ENCODE measurements around the gene CCL28. TPM values are rescaled to one million over a fixed set of nuclear protein-coding genes. Genes with fewer than 3 reads are reported as not detected.

CCL28 gene
- total and polyA plus RNA-seq, 10 of the 15 experiments (the other 5 are each of a cell fraction or from before 2014, with no cell fraction given), result 1.5 to 7.5 (median 4.4) TPM

GRCh38 chr5:43396762-43397304, 15.4 kb downstream of the CCL28 start (continued):
- TF ChIP-seq SUPT20H (IDR thresholded peaks at IDR 0.05; ENCODE audit: borderline replicate concordance, control insufficient read depth, low read depth, low read length), result no peak
- no peak for TF ChIP-seq RCOR1 (conservative IDR thresholded peaks at IDR 0.05; ENCODE audit: low read depth, low read length)
- TF ChIP-seq JUND (IDR thresholded peaks at IDR 0.05; ENCODE audit: low read depth, low read length), result no peak
- no peak for TF ChIP-seq LARP7 (IDR thresholded peaks at IDR 0.05)
- no peak for TF ChIP-seq CHD1 (IDR thresholded peaks at IDR 0.05; ENCODE audit: low read depth, low read length)
- no peak for TF ChIP-seq TCF3 (IDR thresholded peaks at IDR 0.05; ENCODE audit: borderline replicate concordance, insufficient read depth, low read depth, low read length)
- TF ChIP-seq CBX5 (IDR thresholded peaks at IDR 0.05; ENCODE audit: low read depth), result 0 out of 2 replicates have a peak, but pooled peaks have one; percentile 52
- 0 out of 2 replicates have a peak, but pooled peaks have one; percentile 44 for TF ChIP-seq PML (IDR thresholded peaks at IDR 0.05; ENCODE audit: low read length)
- no peak for TF ChIP-seq ZNF24 (IDR thresholded peaks at IDR 0.05)
- TF ChIP-seq STAT3 (IDR thresholded peaks at IDR 0.05; ENCODE audit: low read depth, low read length), result no peak
- TF ChIP-seq BCL11A (IDR thresholded peaks at IDR 0.05; ENCODE audit: low read depth, low read length), result no peak
- no peak for TF ChIP-seq GABPA (IDR thresholded peaks at IDR 0.05; ENCODE audit: low read depth)
- no peak for TF ChIP-seq SRF (IDR thresholded peaks at IDR 0.05; ENCODE audit: low read depth in 2 of 2, low read length in 2 of 2)
- TF ChIP-seq SMARCA5 (IDR thresholded peaks at IDR 0.05), result no peak
- no peak for TF ChIP-seq ZNF274 (IDR thresholded peaks at IDR 0.05; ENCODE audit: insufficient read depth, insufficient read length)
- TF ChIP-seq YY1 (IDR thresholded peaks at IDR 0.05; ENCODE audit: low read depth, low read length), result peak; percentile 31; the same call in 1 of the 2 replicates
- TF ChIP-seq, protein P1, sequence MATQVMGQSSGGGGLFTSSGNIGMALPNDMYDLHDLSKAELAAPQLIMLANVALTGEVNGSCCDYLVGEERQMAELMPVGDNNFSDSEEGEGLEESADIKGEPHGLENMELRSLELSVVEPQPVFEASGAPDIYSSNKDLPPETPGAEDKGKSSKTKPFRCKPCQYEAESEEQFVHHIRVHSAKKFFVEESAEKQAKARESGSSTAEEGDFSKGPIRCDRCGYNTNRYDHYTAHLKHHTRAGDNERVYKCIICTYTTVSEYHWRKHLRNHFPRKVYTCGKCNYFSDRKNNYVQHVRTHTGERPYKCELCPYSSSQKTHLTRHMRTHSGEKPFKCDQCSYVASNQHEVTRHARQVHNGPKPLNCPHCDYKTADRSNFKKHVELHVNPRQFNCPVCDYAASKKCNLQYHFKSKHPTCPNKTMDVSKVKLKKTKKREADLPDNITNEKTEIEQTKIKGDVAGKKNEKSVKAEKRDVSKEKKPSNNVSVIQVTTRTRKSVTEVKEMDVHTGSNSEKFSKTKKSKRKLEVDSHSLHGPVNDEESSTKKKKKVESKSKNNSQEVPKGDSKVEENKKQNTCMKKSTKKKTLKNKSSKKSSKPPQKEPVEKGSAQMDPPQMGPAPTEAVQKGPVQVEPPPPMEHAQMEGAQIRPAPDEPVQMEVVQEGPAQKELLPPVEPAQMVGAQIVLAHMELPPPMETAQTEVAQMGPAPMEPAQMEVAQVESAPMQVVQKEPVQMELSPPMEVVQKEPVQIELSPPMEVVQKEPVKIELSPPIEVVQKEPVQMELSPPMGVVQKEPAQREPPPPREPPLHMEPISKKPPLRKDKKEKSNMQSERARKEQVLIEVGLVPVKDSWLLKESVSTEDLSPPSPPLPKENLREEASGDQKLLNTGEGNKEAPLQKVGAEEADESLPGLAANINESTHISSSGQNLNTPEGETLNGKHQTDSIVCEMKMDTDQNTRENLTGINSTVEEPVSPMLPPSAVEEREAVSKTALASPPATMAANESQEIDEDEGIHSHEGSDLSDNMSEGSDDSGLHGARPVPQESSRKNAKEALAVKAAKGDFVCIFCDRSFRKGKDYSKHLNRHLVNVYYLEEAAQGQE (IDR thresholded peaks at IDR 0.05; ENCODE audit: low read depth, low read length), result no peak
- TF ChIP-seq GATAD2B (conservative IDR thresholded peaks at IDR 0.05; ENCODE audit: low read depth), result no peak
- TF ChIP-seq EED (IDR thresholded peaks at IDR 0.05; ENCODE audit: low read depth), result no peak
- no peak for TF ChIP-seq CHD2 (IDR thresholded peaks at IDR 0.05; ENCODE audit: borderline replicate concordance, low read depth, low read length)
- TF ChIP-seq RAD21 (IDR thresholded peaks at IDR 0.05; ENCODE audit: insufficient read depth, low read depth, low read length), result no peak
- TF ChIP-seq SMC3 (IDR thresholded peaks at IDR 0.05; ENCODE audit: borderline replicate concordance, low read length), result no peak
- no peak for TF ChIP-seq NR2C2 (IDR thresholded peaks at IDR 0.05; ENCODE audit: borderline replicate concordance, control insufficient read depth, insufficient read length, low read depth)
- no peak for TF ChIP-seq KAT2A (conservative IDR thresholded peaks at IDR 0.05; ENCODE audit: control insufficient read depth, low read depth, low read length)
- TF ChIP-seq CBFB (IDR thresholded peaks at IDR 0.05; ENCODE audit: low read depth), result no peak
- no peak for TF ChIP-seq HDGF (IDR thresholded peaks at IDR 0.05)
- TF ChIP-seq PAX5 (IDR thresholded peaks at IDR 0.05; ENCODE audit: borderline replicate concordance, low read depth, low read length), result 0 out of 2 replicates have a peak, but pooled peaks have one; percentile 28
- no peak for TF ChIP-seq ZNF622 (IDR thresholded peaks at IDR 0.05)
- no peak for TF ChIP-seq KDM1A (IDR thresholded peaks at IDR 0.05; ENCODE audit: borderline replicate concordance)
- no peak for TF ChIP-seq RFX5 (IDR thresholded peaks at IDR 0.05; ENCODE audit: low read depth, low read length)
- no peak for TF ChIP-seq SMAD5 (IDR thresholded peaks at IDR 0.05; ENCODE audit: low read depth)
